HG03558 (cell line): Measurements from ENCODE around the gene BGN.

Experiments
- ATAC-seq: cut with Tn5 transposase; IDR thresholded peaks from one replicate; pipeline ENCODE4 v1.9.1; 2021; ENCODE audit warnings: moderate number of reproducible peaks; ENCODE audit not compliant: unreplicated experiment; ENCODE audit errors: extremely low read depth

BGN gene

DNA sequence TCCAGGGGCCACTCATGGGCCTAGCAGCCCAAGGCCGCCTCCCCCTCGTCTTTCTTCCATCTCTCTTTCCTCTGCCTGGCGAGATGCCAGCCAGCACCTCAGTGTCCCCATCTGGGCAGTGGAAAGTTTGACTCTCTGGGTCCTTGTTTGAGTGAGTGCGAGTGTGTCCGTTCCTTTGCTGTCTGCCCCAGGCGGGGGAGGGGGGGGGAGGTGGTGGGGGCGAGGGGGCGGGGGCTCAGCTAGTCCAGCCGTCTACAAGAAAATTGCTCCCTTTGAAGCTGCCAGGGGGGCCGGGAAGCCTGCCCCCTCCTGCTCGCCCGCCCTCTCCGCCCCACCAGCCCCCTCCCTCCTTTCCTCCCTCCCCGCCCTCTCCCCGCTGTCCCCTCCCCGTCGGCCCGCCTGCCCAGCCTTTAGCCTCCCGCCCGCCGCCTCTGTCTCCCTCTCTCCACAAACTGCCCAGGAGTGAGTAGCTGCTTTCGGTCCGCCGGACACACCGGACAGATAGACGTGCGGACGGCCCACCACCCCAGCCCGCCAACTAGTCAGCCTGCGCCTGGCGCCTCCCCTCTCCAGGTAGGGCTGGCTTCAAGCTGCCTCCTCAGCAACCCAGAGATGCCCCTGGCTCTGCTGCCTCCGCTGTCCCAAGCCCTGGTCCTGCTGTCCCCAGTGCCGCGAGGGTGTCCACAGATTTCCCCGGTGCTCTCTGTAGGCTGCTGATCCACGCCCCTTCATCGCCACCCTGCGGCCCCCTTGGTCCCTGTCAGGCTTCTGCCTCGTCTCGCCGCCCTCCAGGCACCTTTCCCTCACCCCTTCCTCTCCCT, at the start of gene BGN:
BGN (plus strand) TSS at position 440 of the 821 bp plus-strand sequence. CDS start 9,652 bp downstream, outside the sequence.
- no peak for ATAC-seq

DNA sequence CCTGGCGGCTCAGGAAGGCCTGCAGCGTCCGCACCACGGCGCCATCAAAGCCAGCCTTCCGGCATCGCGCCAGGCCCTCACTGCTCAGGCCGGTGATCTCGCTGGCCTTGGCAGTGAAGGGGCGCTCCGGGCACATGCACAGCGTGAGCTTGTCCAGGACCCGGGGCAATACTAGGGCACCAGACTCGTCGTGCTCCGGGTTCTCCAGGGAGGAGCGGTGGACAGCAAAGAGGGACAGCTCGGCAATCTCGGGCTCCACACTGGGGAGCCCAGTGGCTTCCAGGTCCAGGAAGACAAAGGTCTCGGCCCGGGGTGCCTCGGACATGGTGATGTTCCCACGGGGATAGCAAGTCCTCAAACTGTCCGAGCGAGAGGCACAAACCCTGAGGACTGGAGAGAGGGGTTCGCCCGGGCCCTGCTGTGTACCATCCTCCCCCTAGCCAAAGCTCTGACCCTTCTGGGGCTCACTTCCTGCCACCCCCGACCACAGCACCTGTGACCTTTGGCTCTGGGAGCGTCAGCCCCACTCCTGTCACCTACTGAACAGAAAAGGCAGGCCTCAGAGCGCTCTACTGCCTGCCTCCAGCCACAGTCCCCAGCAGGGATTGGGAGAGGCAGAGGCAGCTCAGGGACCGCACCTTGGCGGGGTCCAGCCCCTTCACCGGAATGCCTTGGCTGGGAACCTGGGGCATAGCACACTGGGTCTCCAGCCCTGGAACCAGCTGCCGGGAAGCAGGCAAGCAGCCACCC, 49.5 kb upstream of the BGN start:
- no peak for ATAC-seq

DNA sequence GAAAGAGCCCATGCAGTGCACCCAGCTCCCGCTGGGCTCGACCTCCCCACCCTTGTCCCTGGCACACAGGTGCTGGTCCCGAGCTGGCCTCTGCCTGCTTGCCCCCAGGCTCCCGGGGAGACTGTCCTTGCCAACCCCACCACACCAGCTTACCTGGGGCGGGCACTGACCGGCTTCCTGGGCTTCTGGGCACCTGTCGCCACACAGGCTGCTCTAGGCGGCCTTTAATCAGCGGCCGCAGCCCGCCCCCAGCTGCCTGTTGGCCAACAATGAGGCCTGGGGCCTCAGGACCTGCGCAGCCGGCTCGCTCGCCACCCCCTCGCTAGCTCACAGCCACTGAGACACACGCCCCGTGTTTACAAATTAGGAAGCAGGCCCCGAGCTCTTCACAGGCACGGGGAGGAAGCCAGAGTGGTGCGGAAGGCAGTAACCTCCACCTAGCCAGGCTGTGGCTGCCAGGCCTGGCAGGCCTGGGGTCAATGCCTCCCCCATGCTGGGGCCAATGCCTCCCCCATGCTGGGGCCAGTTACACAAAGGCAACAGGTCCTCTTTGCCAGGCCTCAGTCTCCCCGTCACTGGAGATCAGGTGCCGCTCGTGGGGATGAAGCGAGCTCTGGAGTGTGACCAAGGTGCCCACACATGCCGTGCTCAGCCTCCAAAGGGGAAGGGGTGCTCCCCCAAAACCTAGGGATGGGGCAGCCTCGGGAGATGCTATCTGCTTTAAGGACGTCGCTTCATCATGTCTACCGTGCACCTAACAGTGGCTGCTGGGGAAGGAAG, 48.7 kb upstream of the BGN start, which contains the start of gene TREX2:
TREX2 (minus strand) TSS at position 201 of the 780 bp plus-strand sequence. CDS start 626 bp downstream, outside the sequence.
- ATAC-seq = no peak

DNA sequence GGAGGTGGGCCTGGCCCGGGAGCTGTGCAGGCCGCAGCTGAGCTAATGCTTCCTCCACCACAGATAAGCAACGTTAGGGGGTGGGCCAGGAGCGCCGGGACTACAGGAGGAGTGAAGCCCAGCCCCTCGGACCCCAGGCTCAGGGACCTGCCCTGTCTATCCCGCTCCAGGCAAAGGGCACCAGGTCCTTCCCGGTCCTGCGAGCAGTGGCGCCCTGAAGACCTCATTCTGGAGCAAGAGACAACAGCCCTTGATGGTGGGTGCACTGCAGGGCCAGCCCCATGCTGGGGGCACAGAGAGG, 48.2 kb upstream of the BGN start:
- ATAC-seq = no peak

DNA sequence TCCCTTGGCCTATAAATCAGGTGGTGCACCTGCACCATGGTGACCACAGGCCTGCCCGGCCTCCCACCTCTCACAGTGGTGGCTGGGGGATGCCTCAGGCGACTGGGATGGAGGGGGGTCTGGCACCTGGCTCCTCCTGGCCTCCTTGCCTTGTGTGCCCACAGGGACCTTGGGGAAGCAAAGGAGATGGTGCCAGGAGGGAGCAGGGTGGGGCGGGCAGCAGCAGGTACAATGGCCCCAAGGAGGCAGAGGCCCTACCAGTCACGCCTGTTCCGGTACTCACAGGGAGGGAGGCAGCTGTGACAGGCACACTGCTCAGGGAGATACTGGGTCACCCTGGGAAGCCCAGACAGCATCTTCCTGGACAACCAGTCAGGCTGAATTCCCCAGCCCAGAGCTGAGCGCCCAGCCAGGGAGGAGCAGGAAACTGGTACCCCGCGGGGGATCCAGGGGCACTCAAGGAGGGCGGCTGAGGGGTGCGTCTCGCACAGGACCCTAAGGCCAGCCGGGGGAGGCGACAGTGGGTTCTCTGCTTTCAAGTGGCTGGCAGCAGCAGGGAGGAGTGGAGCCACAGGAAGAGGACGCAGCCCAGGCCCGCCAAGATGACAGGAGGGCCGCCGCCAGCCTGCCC, 47.7 kb upstream of the BGN start:
- ATAC-seq = no peak

DNA sequence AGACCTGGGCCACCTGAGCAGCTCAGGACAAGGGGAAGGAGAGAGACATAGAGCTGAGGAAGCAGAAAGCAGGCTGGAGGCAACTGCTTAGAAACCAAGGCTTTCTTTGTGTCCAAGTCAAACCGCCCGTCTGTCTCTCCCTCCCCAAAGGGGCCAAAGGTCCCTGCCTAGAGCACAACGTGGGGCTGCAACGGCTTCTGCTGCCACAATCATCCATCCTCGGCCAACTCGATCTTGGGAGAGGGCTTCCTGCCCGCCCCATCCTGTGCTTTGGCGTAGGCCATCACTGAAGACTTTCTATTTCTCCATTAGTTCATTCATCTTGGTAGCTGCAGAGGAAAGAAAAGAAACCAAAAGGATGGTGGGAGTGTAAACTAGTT, 47.2 kb upstream of the BGN start:
- ATAC-seq = no peak

DNA sequence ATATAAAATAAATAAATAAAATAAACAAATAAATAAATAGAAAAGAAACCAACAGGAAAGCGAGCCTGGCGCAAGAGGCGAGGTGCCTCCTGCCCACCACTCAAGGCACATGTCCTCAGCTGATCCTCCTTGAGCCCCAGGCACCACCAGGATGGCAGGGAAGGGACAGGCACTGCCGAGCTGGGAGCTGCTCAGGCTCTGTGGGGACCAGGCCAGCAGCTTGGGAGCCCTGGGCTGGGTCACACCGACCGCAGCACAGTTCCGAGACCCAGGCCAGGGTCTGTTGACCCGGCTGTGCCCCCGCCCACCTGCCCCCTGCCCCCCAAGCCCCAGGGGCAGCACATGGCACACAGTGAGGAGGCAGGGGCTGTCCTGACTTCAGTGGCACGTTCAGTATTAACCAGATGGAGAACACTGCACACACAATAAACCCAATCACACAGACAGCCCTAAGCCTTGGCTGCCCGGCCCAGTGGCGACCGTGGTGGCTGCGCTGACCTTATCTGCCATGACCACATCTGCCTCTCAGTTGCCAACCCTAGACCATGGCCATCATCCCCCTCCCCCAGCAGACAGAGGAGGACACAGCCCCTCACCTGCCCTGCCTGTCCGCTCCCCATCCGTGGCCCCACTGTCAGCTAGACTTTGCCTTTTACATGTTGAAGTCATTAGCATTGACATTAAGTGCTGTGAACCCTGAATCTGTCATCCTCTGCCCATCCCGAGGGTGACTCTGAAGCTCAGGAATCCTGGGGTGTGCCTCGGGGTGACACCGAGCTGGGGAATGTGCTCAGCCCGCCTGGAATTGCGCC, 46.0 kb upstream of the BGN start:
- no peak for ATAC-seq

DNA sequence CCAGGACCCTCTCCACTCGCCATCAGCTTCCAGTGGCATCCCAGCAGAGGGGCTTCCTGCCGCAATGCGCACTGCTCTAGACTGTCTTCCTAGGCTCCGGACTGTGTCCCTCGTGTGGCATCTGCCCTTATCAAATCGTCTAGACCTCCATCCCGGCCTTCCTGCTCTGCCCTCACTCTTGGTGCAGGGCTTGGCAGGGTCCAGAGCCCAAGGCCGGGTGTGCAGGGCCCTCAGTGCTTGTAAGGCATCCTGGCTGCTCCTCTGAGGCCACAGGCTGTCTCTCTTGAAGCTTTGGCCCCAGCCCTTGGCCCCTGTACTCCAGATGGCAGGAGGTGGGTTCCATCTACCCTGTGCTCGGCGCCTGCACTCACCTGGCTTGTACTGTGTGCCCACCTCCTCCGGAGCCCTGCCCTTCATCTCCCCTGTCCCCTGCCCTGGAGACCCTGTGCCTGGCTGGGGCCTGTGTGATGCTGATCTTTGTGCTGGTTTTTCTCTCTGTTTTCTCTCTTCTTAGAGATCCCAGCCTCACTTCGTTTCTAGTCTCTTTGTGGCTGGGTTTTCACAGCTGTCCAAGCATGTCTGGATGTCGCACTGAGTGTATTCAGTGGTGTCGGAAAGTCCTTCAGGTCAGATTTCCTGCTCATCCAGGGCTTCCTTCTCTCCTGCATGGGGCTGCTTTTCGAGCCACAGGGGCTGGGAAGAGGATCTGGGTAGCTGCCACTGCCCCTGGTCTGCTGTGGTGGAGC, 45.2 kb upstream of the BGN start:
- ATAC-seq = no peak

DNA sequence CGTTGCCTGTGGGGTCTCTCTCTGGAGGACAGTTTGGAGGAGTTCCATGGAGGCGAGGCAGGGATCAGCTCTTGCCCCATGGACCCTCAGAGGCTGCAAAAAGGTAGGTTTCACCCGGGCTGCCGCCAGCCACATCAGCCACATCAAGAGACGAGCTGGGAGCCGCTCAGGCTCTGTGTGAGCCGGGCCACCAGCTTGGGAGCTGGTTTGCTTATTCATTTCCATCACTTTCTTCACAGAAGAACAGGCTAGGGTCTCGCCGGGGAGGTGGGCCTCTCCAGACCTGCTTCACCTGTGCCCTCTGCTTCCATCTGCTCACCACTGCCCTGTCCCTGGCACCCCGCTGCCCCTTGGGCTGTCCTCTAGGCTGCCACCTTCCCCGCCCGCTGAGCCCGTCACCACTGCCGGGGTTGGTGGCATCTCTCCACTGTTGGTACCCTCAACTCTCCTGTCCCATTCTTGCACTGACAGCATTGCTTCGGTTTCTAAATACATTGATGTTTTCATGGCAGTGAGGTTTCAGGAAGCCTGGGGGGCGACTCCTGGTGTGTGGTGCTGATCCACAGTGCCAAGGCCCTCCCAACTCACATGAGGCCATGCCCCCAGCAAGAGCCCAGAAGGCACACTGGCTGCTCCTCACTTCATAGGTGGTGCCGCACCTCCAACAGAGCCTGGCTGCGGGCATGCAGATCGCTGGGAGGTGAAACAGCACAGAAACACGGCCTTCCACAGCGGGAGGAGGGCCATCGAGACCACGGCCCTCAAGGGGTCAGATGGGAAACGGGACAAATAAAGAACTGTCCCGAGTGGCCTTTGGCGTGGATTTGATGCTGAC, 44.4 kb upstream of the BGN start:
- ATAC-seq = no peak

DNA sequence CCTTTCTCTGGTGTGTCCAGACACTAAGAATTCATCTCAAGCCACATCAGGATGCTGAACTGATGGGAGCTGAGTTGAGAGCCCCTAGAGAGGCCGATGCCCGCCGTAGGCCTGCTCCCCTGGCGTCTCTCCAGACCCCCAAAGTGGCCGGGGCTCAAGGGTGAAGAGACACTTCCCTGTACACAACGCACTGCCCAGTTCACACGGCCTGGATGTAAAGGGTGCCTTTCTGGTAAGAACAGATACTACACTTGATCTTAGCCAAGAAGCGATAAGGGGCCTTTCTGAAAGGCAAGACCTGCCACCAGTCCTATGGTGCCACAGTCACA, 43.9 kb upstream of the BGN start:
- ATAC-seq = no peak

DNA sequence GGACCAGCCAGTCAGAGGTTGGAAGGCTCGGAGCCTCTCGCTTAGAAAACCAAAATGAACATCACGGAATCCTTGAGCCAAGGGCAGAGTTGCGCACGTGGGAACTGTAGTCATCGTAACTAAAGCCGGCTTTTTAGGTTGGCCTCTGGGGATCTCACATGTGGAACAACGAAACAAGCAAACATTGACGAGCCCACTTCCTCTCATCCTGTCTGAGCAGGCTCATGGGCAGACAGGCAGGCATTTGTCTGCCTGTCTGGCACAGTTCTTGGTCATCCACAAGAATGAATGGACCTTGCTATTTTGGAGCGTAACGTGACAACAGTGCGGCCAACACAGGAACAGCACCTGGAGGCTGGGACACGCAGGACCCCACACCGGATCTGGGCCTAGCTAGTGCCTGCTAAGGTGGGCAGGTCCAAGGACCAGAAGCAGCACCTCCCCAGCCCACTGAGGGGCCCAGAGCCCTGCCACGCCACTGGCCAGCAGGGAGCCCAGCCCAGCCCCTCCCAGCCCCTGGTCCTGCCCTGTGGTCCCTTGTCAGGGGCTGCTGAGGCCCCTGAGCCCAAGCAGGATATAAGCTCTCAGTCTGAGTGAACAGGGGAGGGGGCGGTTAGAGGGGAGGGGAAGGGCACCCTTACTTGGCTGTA, 39.8 kb upstream of the BGN start:
- ATAC-seq = no peak

DNA sequence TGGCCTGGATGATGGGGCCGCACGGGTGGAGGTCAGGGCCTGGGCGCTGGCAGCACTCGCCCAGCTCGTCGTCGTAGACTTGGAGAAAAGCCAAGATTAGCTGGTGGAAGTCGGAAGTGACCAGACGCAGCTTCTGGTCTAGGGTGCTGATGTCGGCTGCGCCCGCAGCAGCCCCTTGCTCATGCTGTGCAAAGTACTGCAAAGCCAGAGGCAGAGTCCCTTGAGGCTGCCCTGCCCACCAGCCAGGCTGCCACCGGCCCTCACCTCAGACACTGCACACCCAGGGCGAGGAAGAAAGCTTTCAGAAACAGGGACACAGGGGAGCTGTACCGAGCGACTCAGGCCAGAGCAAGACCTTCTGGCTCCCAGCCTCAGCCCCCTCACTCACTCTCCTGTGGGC, 39.2 kb upstream of the BGN start:
- ATAC-seq = no peak

DNA sequence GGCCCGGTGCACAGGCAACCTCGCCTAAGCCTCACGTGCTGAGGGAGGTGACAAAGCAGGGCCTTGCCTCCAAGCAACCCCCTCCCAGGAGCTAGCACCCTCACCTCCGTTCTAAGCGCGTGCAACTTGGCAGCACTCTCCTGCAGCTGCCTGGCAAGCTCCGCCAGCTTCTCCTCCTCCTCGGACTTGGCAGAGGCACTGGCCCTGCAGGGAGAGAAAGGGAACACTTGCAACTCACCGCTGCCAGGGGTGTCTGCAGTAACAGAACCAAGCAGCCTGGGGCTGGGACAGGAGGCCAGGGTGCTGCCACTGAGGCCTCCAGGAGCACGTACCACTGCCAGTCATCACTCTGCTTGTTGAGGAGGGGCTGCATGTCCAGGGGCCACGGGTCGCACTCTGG, 38.6 kb upstream of the BGN start:
- no peak for ATAC-seq

DNA sequence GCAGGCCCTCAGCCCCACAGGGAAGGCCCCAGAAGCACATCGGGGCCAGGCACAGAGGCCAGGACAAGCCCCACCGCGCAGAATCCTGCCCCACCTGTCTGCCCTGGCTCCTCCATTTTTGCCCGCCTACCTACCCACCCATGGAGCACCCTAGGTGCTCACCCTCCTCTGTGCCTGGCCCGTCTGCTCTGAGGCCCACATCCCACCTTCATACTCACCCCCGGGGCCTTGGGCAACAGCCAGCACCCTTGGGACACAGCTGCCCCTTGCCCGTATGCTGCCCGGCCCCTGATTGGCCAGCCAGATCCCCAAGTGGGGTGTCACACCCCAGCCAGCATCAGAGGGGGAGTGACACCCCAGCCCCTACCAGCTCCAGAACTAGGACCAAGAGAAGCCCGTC, 38.1 kb upstream of the BGN start:
- no peak for ATAC-seq

DNA sequence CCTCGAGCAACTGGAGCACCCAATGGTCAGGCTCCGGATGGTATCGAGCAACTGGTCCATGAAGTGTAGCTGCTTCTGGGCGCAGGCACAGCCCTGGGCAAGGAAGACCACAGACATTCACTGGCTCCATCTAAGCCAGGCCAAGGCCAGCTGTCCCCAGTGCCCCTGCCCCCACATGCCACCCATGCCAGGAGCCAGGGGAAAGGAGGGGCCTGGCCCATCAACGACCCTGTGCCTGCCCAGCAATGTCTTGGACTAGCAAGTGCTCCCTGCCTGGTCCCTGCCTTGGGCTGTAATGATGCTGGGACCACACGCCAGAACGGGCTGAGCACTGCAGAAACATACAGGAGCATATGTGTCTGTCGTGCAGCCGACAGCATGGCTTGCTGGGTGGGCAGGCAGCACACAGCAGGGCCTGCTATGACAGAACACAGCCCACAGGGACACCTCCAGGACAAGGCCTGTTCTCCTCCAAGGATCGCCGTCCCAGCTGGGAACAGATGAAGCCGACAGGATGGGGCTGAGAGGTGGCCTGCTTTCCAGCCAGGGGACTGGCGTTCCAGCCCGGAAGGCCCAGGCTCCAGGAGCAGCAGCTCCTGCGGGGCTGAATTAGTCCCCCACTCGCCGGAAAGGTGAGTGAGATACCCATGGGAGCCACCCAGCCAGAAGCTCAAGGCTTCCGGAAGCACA, 37.5 kb upstream of the BGN start:
- no peak for ATAC-seq

DNA sequence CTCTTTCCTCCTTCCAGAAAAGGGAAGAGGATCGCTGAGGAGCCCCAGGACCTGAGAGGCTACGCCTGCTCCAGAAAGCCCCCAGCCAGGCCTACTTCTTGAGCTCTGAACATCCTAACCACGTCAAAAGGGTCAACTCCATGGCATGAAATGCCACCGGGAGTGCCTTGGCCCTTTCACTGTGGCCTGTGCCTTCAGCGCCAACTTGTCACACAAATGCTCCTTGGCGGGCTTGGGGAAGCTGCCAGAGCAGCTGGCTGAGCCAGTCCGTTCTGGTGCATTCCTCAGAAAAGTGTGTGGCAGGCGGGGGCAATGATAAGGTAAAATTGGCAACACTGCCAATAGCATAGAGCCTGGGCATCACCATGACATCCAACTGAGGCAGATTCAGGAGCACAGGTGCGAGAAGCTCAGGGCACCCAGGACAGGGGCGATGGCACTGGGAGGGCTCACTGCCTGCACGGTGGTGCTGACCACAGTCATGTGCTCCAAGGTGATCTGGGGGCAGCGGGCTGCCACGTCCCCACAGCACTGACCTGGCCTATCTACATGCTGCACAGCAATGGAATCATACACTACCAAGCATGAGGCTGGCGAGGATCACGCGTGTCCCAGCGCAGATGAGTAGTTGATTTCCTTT, 36.8 kb upstream of the BGN start:
- ATAC-seq = no peak

DNA sequence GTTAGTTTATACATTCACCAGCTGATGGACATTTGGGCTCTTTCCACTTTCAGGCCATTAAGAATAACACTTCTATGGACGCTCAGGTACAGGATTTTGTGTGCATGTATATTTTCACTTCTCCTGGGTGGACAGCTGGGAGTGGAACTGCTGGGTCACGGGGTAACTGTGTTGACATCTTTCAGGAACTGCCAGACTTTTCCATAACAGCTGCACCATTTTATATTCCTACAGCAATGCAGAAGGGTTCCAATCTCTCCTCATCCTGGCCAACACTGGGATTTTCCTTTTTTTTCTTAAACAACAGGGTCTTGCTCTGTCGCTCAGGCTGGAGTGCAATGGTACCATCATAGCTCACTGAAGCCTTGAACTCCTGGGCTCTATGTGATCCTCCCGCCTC, 36.3 kb upstream of the BGN start:
- no peak for ATAC-seq
